K562 (cell line): Measurements from ENCODE around the gene SLC5A2. TPM values are rescaled to one million over a fixed set of nuclear protein-coding genes. Genes with fewer than 3 reads are reported as not detected.

ENCODE experiments used
- CHD7 ChIP-seq: fragments of 200-600 bp; sonication (generic); IDR thresholded peaks from one replicate; pipeline ENCODE4 v1.6.1; 2012; ENCODE audit warnings: mild to moderate bottlenecking, low read depth, low read length, inconsistent platforms
- E2F1 ChIP-seq: sonication (generic); formaldehyde crosslinking; IDR thresholded peaks from 2 replicates; pipeline ENCODE4 v1.8.1; 2023; ENCODE audit warnings: mild to moderate bottlenecking, missing genetic modification reagents, moderate library complexity
- FOXJ2 ChIP-seq: fragments of 200-800 bp; sonication (Bioruptor generic); IDR thresholded peaks from 2 replicates; pipeline ENCODE4 v1.6.1; 2016; ENCODE audit warnings: missing genetic modification characterization, missing compliant biosample characterization
- GABPA ChIP-seq: fragments of 200-800 bp; sonication (Bioruptor generic); conservative IDR thresholded peaks from 2 replicates; pipeline ENCODE4 v1.6.1; 2016; ENCODE audit warnings: low read depth, missing genetic modification characterization, missing compliant biosample characterization
- IRF2 ChIP-seq: sonication (generic); formaldehyde crosslinking; IDR thresholded peaks from 2 replicates; pipeline ENCODE4 v1.8.1; 2022; ENCODE audit warnings: mild to moderate bottlenecking, missing genetic modification reagents
- MEF2A ChIP-seq: IDR thresholded peaks from 2 replicates; pipeline ENCODE4 v1.6.1; 2011; ENCODE audit warnings: low read depth, mild to moderate bottlenecking, low read length, moderate library complexity; ENCODE audit not compliant: control insufficient read depth
- POU5F1 ChIP-seq: fragments of 150-350 bp; IDR thresholded peaks from 2 replicates; pipeline ENCODE4 v1.6.1; 2014; ENCODE audit warnings: borderline replicate concordance, low read length, low read depth, mild to moderate bottlenecking; ENCODE audit not compliant: partially characterized antibody
- PTBP1 ChIP-seq: fragments of 200-400 bp; formaldehyde crosslinking; IDR thresholded peaks from 2 replicates; pipeline ENCODE4 v1.6.1; 2017; ENCODE audit warnings: low read depth, low read length
- RFX7 ChIP-seq: fragments of 250-450 bp; sonication (Bioruptor Pico); IDR thresholded peaks from 2 replicates; pipeline ENCODE4 v1.5.1; 2021; ENCODE audit warnings: mild to moderate bottlenecking
- SNIP1 ChIP-seq: fragments of 450-650 bp; IDR thresholded peaks from 2 replicates; pipeline ENCODE4 v1.7.1; 2017; ENCODE audit warnings: low read depth, mild to moderate bottlenecking
- TCF3 ChIP-seq: sonication (generic); formaldehyde crosslinking; IDR thresholded peaks from 2 replicates; pipeline ENCODE4 v1.4.0; 2020; ENCODE audit warnings: mild to moderate bottlenecking, missing genetic modification reagents
- USF2 ChIP-seq: sonication (generic); formaldehyde crosslinking; IDR thresholded peaks from 2 replicates; pipeline ENCODE4 v1.5.0; 2020; ENCODE audit warnings: missing genetic modification reagents
- ZC3H4 ChIP-seq: sonication (generic); formaldehyde crosslinking; IDR thresholded peaks from 2 replicates; pipeline ENCODE4 v1.9.0; 2021; ENCODE audit warnings: missing genetic modification reagents, borderline replicate concordance
- ZNF830 ChIP-seq: fragments of 250-450 bp; sonication (Bioruptor Pico); IDR thresholded peaks from 2 replicates; pipeline ENCODE4 v1.5.0; 2021; ENCODE audit warnings: mild to moderate bottlenecking
- polyA plus RNA-seq, 8 experiments: library from polyadenylated mRNA; depleted of rRNA in 4 of 8; stranded (reverse) in 5 of 8; unstranded in 3 of 8; fragments of >200 nt; fragmentation: Nextera tagmentation in 2 of 8; fragmentation: Illumina TruSeq in 1 of 8; extraction: Ambion mirVana in 2 of 8; extraction: Trizol in 1 of 8; gene quantifications; 2 replicates each; pipeline versions ENCODE4 v1.2.1 to v1.2.3, GENCODE V29; 2011 to 2014; ENCODE audit warnings: inconsistent platforms in 1 of 8, missing spikeins in 1 of 8
- total RNA-seq, 7 experiments: library from RNA; depleted of rRNA in 6 of 7; stranded (reverse); fragments of >200 nt in 6 of 7; fragmentation: Illumina TruSeq in 2 of 7; extraction: Trizol in 2 of 7; gene quantifications; 2 replicates each; pipeline versions ENCODE4 v1.2.1 to v1.2.3, GENCODE V29; 2011 to 2021; ENCODE audit warnings: low replicate concordance in 1 of 7

SLC5A2 gene
- total and polyA plus RNA-seq, 9 of the 15 experiments (the other 6 are each of a cell fraction or from before 2014, with no cell fraction given), result 0.07 to 2.7 (median 2.2) TPM; not detected in 6

GRCh38 chr16:31477220-31478216 is 5.4 kb upstream of the SLC5A2 start (continued):
- TF ChIP-seq CHD7 (no peak), ZC3H4 (CRISPR knock-in tag) (no peak), E2F1 (CRISPR knock-in tag) (no peak), TCF3 (no peak), MEF2A (no peak), IRF2 (CRISPR knock-in tag) (no peak), FOXJ2 (tag) (no peak), POU5F1 (no peak), GABPA (tag) (no peak), PTBP1 (no peak), ZNF830 (peak; percentile 47; the same call in 1 of the 2 replicates), RFX7 (CRISPR knock-in tag) (no peak), USF2 (no peak), SNIP1 (no peak)
